Measurements from ENCODE around the gene FAM118B.
"Not testable (repeated sequence)": the region's sequence is repeated elsewhere in the genome, so short reads cannot be mapped to it uniquely, and the experiment has no call there.

FAM118B gene

DNA sequence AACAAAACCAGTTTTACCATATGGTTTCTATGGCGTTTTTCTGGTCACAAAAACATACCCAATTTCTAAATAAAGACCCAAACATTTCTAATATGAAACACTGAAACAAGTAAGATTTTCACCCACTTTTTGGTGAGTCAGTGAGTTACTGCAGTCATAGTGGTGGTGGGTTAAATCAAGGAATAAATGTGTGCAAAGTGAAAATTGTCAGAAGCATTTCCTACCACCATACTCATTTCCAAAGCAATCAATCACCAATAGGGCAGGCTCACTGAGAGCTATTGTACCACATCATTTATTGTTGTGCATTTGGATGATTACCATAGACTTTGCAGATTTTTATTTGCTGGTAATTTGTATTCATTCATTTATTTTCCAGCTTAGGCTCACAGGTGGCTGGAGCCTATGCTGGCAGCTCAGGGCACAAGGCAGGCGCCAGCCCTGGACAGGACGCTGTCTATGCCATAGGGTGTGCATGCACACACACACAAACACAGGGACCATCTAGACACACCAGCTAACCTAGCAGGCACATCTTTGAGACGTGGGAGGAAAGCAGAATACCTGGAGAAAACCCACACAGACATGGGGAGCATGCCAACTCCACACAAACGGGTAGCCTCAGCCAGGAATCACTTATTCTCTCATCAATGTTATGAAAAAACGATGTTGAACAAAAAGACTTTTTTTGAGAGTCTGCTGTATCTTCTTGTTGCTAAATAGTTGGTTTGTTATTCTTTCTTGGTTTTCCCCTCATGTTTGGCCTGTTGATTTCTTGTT, 5.1 kb downstream of the FAM118B start:
- no peak for DNase-seq (ENCODE audit: extremely low read depth in 1 of 2, low read depth in 1 of 2)

DNA sequence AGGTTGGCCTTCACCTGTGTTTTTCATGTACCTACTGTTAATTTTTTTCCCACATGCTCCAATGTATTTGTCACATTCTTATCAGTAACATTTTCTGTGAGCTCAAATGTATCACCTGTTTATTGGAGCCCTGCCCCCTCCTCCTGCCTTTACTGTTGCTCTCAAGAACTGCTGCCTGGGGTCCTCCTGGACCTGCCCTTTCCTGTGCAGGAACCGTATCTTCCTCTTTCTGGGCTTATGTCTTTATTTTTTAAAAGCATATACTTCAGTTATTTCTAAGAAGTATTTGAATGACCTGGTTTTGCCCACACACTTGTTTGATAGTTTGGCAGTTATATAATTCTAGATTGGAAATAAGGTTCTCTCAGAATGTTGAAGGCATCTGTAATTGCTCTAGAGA, 5.9 kb downstream of the FAM118B start:
- DNase-seq (ENCODE audit: extremely low read depth in 1 of 2, low read depth in 1 of 2): no peak

DNA sequence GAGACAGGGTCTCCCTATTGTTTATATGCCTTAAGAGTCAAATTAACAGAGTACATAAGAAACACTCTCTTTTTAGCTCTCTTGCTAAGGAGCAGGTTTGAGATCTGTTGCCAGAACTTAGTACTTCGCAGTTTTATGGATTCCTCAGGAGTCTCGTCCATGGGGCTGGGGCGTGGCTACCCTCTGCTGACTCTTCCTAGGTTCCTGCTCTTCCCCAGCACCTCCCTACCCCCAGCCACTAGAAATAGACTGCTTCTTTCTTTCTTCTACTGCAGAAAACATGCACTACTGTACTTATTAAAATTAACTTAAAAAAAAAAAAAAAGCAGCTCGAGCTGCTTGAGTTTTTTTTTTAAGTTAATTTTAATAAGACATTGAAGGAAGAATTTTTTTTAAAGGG, 8.0 kb downstream of the FAM118B start:
- no peak for DNase-seq (ENCODE audit: extremely low read depth in 1 of 2, low read depth in 1 of 2)

DNA sequence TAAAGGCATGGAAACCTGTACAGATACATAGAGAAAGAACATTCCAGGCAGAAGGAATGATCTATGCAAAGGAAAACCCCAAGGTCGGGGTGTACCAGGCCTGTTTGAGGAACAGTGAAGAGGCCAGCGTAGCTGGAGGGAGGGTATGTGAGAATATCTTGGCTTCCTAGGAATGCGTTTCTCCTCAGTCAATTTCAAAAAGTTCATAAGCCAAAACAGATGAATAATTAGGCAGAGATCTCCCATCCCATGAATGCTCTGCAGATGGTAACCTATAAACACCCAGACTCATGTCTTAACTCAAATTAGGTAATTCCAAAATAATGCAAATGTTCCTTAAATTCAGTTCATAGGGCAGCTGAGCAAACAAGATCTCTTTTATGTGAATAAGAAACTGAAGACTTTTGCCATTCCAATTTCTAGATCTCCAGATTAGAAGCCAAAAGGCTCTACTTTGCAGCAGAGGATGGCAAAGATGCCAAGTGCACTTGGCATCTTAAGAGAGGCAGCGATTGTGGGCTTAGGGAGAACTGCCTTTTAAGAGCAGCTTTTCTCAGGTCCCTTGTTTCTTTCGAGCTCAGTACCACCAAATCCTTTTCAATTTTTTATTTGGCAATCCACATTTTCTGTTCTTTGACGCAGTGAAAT, 13.2 kb downstream of the FAM118B start:
- no peak for DNase-seq (ENCODE audit: extremely low read depth in 1 of 2, low read depth in 1 of 2)

DNA sequence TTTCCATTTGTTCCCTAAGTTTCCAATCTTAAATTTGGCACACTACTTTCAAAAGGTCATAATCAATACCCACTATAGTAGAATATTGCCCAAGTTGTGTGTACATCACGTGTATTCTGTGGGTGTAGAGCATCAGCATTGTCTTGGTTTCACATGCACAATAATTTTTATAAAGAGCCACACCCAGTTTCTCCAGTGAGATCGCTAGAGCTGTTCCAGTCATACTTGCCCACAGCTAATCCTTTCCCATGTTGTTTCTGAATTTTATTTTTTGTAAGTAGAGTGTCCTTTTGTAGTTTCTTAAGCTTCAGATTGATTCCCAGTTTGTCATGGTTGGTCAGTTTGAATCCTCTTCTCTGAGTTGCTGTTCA, 13.7 kb downstream of the FAM118B start:
- DNase-seq (ENCODE audit: extremely low read depth in 1 of 2, low read depth in 1 of 2): no peak

DNA sequence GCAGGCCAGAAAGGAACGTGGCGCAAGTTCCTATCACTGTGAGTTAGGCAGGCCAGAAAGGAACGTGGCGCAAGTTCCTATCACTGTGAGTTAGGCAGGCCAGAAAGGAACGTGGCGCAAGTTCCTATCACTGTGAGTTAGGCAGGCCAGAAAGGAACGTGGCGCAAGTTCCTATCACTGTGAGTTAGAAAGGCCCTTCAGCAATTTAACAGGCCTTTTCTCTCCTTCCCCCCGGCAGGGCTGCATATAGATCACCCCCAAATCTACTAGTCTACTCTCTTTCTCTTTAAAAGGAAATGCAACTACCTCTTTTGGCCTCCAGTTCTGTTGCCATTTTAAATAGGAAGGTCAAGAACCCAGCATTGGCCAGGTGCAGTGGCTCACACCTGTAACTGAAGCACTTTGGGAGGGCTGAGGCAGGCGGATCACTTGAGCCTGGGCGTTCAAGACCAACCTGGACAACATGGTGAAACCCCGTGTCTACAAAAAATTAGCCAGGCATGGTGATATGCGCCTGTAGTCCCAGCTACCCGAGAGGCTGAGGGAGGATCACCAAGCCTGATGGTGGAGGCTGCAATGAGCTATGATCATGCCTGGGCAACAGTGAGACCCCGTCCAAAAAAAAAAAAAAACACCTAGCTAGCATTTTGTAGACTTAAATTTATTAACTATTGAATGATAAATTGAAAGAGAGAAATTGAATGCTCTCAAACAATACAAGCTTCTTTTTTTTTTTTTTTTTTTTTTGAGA, 14.9 kb downstream of the FAM118B start:
- no peak for DNase-seq (ENCODE audit: extremely low read depth in 1 of 2, low read depth in 1 of 2)

DNA sequence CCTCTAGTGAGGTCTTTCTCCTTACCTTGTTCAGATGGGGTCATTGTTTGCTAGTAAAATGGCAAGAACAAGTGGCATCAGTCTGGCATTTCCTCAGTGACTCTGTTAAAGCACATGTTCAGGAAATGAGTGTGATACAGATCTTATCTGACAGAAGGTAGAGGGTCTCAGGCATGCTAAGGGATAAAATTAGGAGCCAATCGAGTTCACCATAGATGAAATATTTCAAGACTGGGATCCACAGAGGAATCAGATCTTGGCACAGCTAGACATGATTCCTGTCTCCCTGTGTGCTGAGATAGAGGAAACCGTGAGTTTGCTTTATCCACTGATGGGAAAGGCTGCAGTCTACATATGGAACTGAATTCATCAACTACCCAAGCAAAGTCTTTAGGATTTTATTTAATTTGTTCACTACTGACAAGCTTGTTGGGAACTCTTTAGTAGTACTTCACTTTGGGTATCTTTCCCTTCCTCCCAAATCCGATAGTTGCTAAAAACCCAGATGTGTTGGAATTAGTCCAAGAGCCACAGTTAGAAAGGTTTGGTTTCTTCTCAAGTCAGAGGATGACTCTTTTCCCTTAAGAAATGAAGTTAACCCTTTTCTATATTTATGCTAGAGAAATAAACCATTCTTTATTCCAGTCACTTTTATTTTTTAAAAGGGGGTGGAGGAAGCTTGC, 18.4 kb downstream of the FAM118B start:
- no peak for DNase-seq (ENCODE audit: extremely low read depth in 1 of 2, low read depth in 1 of 2)

DNA sequence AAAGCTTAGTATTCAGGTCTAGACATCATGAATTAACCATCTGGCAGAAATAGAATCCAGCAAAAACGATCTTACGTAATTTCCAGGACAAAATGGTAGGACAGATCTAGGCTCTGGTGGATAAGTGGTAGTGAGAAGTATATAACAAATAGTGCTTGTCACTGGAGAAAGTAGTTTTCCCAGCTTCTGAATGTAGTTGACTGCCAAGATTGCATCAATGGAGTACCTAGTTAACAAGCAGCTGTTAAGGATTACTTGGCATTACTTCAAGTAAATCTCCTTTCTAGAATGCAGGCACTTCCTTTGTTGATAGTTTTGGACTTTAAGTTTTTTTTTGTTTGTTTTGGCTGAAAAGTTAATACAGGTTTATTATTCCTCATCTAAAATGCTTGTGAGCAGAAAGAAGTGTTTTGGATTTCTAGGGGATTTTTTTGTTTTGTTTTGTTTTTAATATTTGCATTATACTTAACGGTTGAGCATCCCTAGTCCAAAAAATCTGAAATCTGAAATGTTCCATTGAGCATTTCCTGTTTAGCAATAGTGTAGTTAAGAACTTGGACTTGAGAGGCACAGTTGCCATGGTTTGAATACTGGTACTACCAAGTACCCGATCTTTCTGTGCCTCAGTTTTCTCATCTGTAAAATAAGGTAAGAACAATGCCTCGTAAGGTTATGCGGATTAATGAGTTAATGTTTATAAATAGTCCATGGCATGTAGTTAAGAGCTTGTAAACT, 20.3 kb downstream of the FAM118B start:
- no peak for DNase-seq (ENCODE audit: extremely low read depth in 1 of 2, low read depth in 1 of 2)

DNA sequence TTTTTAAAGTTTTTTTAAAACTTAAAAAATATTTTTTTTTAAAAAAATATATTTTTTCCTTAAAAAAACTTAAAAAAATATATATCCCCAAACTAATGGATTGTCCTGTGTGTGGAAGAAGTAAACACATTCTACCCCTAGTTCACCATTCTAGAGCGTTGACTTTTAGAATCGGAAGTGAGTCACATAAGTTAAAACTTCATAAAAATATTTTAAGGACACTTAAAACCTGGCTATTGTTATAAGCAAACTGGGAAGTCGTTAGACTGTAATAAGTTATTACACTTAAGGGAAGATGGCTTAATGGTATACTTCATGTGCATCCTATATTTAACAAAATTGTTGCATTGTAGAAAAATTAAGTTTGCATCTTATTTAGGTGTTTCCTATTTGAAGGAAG, 21.1 kb downstream of the FAM118B start:
- DNase-seq (ENCODE audit: extremely low read depth in 1 of 2, low read depth in 1 of 2): no peak

DNA sequence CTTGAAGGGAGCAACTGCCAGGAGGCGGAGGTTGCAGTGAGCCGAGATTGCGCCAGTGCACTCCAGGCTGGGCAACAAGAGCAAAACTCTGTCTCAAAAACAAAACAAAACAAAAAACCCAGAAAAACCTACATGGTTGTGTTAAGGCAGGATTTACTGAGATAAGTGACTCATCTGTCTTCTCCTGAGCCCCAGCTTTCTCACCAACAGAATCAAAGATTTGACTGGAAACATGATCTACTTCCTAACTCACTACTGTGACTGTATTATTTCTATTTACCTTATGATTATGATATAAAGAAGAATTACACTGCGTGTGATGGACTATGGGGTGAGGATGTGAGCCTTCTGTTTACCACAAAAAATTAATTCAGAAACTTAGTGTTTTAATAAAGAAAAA, 21.8 kb downstream of the FAM118B start:
- DNase-seq (ENCODE audit: extremely low read depth in 1 of 2, low read depth in 1 of 2): no peak

DNA sequence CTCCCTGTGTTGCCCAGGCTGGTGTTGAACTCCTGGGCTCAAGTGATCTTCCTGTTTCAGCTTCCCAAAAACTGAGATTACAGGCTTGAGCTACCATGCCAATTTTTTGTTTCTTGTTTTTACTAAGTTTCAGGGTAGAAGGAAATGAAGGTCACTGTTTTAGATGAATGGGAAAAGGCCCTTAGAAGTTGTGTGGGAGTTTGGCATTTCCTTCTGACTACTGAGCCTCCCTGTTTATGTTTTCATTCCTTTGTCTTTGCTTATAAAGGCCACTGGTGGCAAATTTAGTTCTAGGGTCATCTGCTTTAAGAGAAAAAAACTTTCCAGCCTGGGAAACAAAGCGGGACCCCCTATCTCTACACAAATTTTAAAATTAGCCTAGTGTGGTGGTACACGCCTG, 35.1 kb downstream of the FAM118B start:
- DNase-seq (ENCODE audit: extremely low read depth in 1 of 2, low read depth in 1 of 2): no peak

DNA sequence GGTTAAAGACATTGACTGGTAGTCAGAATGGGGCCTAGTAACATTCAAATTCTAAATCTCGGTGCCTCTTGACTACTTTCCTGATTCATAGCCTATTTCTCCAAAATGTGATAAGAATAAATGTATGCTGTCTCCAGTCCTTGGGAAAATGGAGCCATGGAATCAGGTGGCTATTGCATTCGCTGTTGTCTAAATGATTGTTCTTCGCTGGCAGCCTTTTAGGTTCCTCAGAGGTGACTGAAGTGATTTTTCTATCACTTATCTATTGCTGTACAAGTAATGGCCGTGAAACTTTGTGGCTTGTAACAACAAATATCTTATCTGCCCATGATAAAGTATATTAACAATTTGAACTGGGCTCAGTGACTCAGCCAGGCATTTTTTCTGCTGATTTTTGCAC, 41.7 kb downstream of the FAM118B start:
- DNase-seq (ENCODE audit: extremely low read depth in 1 of 2, low read depth in 1 of 2): no peak

DNA sequence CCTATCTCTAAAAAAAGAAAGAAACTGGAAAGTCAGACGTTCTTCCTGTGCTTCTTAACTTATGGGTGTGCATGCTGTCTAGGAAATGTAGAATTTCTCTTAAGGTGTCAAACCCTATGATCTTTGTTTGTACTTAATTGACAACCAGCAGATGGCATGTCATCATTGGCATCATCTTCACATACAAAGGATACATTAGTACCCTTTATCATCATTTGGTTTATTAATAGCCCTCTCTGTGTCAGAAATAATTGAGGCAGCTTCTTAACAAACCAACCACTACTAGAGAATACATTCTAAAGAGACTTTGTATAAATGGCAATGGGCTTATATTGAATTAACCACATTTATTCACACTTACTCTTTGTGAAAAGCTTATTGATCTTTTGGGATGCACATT, 43.2 kb downstream of the FAM118B start:
- DNase-seq (ENCODE audit: extremely low read depth in 1 of 2, low read depth in 1 of 2): no peak

DNA sequence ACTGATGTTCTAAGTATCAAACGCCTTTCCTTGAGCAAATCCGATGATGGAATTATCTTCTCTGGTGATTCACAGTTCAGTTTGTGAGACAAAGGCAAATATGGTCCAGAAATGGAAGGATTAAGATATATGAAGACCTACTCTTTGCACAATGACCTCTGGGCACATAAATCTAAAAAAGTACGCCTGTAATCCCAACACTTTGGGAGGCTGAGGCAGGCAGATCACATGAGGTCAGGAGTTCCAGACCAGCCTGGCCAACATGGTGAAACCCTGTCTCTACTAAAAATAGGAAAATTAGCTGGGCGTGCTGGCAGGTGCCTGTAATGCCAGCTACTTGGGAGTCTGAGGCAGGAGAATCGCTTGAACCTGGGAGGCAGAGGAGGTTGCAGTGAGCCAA, 43.9 kb downstream of the FAM118B start:
- DNase-seq (ENCODE audit: extremely low read depth in 1 of 2, low read depth in 1 of 2): not testable (repeated sequence)

DNA sequence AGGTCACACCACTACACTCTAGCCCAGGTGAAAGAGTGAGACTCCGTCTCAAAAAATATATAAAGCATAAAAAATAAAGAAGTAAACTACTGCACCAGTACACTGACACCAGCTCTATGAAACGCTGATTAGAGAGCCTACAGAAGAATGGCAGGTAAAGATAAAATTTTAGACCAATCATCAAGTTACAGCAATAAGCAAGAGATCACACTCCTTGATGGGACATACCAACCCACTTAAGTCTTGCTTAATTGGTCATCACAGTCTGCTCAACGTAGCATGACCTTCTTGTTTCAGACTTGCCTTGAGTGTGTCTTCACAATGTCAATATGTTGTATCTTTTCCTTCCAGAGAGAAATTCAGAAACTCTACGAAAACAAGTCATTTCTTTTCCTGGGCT, 44.6 kb downstream of the FAM118B start:
- DNase-seq (ENCODE audit: extremely low read depth in 1 of 2, low read depth in 1 of 2): no peak

DNA sequence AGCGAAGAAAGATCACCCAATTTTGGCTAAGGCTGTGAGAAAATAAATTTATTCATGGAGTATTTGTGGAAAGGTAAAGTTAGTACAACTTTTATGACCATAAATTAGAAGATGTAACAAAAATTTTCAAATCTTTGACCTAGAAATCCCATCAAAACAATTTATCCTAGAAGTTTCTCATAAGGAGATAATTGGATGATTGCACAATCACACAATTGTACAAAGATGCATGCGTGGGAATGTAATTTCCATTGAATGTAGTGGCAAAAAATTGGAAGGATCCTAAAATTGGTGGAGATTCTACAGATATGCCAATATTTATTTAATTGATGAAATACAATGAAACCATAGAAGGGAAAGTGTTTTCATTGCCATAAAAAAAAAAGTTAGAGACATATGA, 45.6 kb downstream of the FAM118B start:
- no peak for DNase-seq (ENCODE audit: extremely low read depth in 1 of 2, low read depth in 1 of 2)

DNA sequence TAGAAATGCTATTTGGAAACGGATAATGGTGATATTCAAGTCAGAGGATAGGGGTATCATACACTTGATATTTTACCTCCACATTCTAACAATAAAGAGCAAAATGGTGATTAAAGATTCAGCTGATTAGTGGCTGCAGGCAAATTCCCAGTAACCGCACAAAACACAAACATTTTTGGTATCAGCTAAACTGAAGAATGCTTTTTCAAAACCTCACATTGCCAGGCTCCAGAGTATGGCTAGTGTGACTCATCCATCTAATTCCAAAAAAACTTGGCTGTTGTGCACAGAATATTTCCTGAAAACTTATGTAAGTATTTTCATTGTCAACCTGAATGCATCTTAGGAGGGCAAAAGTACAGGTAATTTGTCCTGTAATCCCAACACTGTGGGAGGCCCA, 46.2 kb downstream of the FAM118B start:
- no peak for DNase-seq (ENCODE audit: extremely low read depth in 1 of 2, low read depth in 1 of 2)

DNA sequence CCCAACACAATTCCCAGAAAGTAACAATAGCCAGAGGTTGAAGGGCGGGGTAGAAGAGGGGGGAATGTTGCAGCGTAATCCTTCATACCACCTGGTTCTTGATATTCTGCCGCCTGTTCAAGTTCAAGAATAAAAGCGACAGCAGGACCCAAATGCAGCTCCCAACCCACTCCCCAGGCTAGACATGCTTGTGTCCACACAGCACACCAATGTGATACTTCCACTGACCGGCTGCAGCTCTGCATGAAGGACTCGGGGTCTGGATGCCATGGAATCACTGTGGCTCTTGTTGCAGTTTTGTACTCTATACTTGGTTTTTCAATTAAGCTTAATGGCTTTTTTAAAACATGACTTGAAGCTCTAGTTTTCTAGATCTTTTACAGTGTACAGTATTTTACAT, 50.6 kb downstream of the FAM118B start:
- no peak for DNase-seq (ENCODE audit: extremely low read depth in 1 of 2, low read depth in 1 of 2)

DNA sequence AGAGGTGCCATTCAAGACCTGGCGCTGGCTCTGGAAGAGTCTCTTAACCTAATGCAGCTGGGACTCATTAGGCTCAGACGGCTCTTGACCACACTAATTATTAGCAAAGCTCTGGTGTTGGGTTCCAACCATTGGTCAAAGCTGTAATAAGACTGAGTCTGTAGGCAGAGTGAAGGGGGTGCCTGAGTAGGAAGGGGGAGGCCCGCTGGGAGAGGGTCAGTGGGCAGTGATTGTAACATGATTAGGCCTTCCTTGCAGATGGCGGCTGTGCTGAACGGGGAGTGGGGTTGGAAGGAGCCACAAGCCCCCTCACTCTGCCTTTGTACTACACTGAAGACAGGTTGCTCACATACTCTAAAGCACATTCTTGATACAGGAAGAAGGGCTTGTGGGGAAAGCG, 51.9 kb downstream of the FAM118B start:
- no peak for DNase-seq (ENCODE audit: extremely low read depth in 1 of 2, low read depth in 1 of 2)

DNA sequence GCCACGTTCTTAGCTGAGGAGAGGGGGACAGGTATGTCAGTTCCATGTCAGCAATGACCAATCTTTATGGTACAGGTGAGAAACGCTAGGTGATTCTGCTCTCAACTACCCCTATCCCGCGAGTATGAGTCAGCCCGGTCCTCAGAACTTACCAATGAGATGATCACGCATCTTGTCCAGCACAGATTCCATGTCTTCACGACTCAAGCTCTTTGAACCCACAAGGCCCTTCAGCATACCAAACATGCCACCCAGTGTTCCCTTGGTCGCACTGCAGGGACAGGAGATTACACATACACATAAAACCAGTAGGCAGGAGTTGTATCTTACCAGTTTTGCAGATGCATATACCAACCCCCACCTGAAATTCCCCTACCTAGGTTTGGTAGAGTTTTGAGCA, 54.2 kb downstream of the FAM118B start:
- DNase-seq (ENCODE audit: extremely low read depth in 1 of 2, low read depth in 1 of 2): no peak

DNA sequence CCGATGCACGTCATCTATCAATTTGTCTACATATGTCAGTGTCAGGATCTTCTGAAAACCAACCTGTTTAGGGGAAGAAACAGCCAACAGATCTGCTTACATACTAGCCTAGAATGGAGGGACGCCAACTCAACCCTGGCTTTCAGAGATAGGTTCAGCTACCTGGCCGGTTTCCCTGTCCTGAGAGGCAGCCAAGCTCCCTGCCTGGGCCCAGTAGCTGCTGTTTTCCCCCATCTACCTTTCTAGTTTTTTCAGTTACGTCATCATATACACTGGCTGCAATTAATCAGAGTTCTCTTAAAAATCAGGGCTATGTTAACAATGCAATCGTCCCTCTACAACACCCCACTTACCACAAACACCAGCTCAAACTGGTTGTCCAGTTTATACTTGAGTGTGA, 56.1 kb downstream of the FAM118B start:
- no peak for DNase-seq (ENCODE audit: extremely low read depth in 1 of 2, low read depth in 1 of 2)
